K562 (cell line): Measurements from ENCODE around the gene HS3ST5.

Source experiments
- CTCF ChIP-seq, 3 experiments: IDR thresholded peaks in 2 of 3; conservative IDR thresholded peaks in 1 of 3; 2 replicates each; pipeline ENCODE4 v1.5.1; 2011 to 2012; ENCODE audit warnings: low read length in 3 of 3, mild to moderate bottlenecking in 3 of 3, control low read depth in 2 of 3, improper control_type of control experiment in 1 of 3, inconsistent platforms in 1 of 3, low read depth in 1 of 3, mixed read lengths in 1 of 3, moderate library complexity in 1 of 3; ENCODE audit not compliant: insufficient read depth in 2 of 3
- EGR1 ChIP-seq: fragments of 450-650 bp; conservative IDR thresholded peaks from 2 replicates; pipeline ENCODE4 v1.6.1; 2017; ENCODE audit warnings: mild to moderate bottlenecking
- GABPB1 ChIP-seq: sonication (generic); formaldehyde crosslinking; IDR thresholded peaks from 2 replicates; pipeline ENCODE4 v1.8.0; 2022; ENCODE audit warnings: mild to moderate bottlenecking, missing genetic modification reagents
- POLR2AphosphoS5 ChIP-seq: IDR thresholded peaks from 2 replicates; pipeline ENCODE4 v1.6.1; 2011; ENCODE audit warnings: mild to moderate bottlenecking, low read depth, low read length, moderate library complexity; ENCODE audit not compliant: control insufficient read depth, insufficient read depth
- RAD51 ChIP-seq: fragments of 450-650 bp; IDR thresholded peaks from 2 replicates; pipeline ENCODE4 v1.7.1; 2016; ENCODE audit warnings: low read depth, mild to moderate bottlenecking, borderline replicate concordance
- SMAD4 ChIP-seq: fragments of 250-450 bp; sonication (Bioruptor Pico); conservative IDR thresholded peaks from 2 replicates; pipeline ENCODE4 v1.8.0; 2021; ENCODE audit warnings: inconsistent platforms, mild to moderate bottlenecking, moderate library complexity
- SRSF9 ChIP-seq: fragments of 200-400 bp; formaldehyde crosslinking; IDR thresholded peaks from 2 replicates; pipeline ENCODE4 v1.6.1; 2017; ENCODE audit warnings: low read depth, low read length, borderline replicate concordance
- ZNF12 ChIP-seq: sonication (generic); formaldehyde crosslinking; IDR thresholded peaks from 2 replicates; pipeline ENCODE4 v1.4.0; 2020; ENCODE audit warnings: mild to moderate bottlenecking, missing genetic modification reagents
- ZNF407 ChIP-seq: fragments of 450-650 bp; IDR thresholded peaks from 2 replicates; pipeline ENCODE4 v1.6.1; 2016; ENCODE audit warnings: low read depth

GRCh38 chr6:114200891-114201290 is 141.9 kb downstream of the HS3ST5 start:
- TF ChIP-seq CTCF (IDR thresholded peaks at IDR 0.05 in 2 of 3, conservative IDR thresholded peaks at IDR 0.05 in 1 of 3; ENCODE audit: insufficient read depth in 2 of 3, low read depth in 1 of 3, low read length in 3 of 3) (no peak), POLR2AphosphoS5 (no peak), ZNF12 (CRISPR knock-in tag) (no peak), ZNF407 (no peak), RAD51 (no peak), SMAD4 (CRISPR knock-in tag) (no peak), SRSF9 (no peak), GABPB1 (CRISPR knock-in tag) (no peak), EGR1 (no peak)
